ENCODE results near the gene SMARCD1. TPM values are rescaled to one million over a fixed set of nuclear protein-coding genes. Genes with fewer than 3 reads are reported as not detected.

SMARCD1 gene
- total and polyA plus RNA-seq, 4 donors: 4.6 to 24.4 (median 15.3) TPM

DNA sequence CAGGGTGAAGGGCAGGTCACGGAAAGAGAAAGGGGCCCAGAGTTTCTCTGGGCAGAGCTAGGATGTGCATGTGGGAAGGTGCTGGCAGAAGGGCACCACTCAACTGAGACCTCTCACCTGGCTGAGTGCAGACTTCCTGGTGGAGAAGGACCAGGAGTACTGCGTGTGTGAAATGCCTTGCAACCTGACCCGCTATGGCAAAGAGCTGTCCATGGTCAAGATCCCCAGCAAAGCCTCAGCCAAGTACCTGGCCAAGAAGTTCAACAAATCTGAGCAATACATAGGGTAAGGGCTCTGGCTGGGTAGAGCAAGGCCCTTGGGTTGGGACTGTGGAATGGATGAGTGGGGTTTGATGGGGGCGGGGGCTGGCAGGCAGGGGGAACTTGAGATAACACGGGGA lies 5.4 kb upstream of the SMARCD1 start:
- no peak overlapping the region for H3K27ac ChIP-seq (ENCODE audit: low read depth in 1 of 2, low read length in 2 of 2)
- H3K27me3 ChIP-seq (ENCODE audit: control insufficient read depth in 4 of 4, insufficient read depth in 4 of 4, low read length in 3 of 4): no peaks in the 10 kb centered on the region
- 93% methylated on average over 5 of the region's 5 CpGs for WGBS
- no peak overlapping the region for H3K9ac ChIP-seq (ENCODE audit: low read depth in 1 of 2, low read length in 2 of 2)
- DNase-seq (ENCODE audit: low spot score): no peak
- no peak overlapping the region for H3K4me3 ChIP-seq (ENCODE audit: low read depth in 1 of 3, low read length in 3 of 3)
- TF ChIP-seq RXRA (IDR thresholded peaks at IDR 0.05): no peak
- TF ChIP-seq, protein P1, sequence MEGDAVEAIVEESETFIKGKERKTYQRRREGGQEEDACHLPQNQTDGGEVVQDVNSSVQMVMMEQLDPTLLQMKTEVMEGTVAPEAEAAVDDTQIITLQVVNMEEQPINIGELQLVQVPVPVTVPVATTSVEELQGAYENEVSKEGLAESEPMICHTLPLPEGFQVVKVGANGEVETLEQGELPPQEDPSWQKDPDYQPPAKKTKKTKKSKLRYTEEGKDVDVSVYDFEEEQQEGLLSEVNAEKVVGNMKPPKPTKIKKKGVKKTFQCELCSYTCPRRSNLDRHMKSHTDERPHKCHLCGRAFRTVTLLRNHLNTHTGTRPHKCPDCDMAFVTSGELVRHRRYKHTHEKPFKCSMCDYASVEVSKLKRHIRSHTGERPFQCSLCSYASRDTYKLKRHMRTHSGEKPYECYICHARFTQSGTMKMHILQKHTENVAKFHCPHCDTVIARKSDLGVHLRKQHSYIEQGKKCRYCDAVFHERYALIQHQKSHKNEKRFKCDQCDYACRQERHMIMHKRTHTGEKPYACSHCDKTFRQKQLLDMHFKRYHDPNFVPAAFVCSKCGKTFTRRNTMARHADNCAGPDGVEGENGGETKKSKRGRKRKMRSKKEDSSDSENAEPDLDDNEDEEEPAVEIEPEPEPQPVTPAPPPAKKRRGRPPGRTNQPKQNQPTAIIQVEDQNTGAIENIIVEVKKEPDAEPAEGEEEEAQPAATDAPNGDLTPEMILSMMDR (IDR thresholded peaks at IDR 0.05; ENCODE audit: low read depth, low read length, missing input control): no peak
- no peak for TF ChIP-seq NR2F2 (IDR thresholded peaks at IDR 0.05)
- TF ChIP-seq GABPA (IDR thresholded peaks at IDR 0.05 in 1 of 2, conservative IDR thresholded peaks at IDR 0.05 in 1 of 2): no peak
- TF ChIP-seq, protein P2, sequence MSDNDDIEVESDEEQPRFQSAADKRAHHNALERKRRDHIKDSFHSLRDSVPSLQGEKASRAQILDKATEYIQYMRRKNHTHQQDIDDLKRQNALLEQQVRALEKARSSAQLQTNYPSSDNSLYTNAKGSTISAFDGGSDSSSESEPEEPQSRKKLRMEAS (IDR thresholded peaks at IDR 0.05): no peak
- no peak for TF ChIP-seq TAF1 (conservative IDR thresholded peaks at IDR 0.05)
- TF ChIP-seq, protein P3, sequence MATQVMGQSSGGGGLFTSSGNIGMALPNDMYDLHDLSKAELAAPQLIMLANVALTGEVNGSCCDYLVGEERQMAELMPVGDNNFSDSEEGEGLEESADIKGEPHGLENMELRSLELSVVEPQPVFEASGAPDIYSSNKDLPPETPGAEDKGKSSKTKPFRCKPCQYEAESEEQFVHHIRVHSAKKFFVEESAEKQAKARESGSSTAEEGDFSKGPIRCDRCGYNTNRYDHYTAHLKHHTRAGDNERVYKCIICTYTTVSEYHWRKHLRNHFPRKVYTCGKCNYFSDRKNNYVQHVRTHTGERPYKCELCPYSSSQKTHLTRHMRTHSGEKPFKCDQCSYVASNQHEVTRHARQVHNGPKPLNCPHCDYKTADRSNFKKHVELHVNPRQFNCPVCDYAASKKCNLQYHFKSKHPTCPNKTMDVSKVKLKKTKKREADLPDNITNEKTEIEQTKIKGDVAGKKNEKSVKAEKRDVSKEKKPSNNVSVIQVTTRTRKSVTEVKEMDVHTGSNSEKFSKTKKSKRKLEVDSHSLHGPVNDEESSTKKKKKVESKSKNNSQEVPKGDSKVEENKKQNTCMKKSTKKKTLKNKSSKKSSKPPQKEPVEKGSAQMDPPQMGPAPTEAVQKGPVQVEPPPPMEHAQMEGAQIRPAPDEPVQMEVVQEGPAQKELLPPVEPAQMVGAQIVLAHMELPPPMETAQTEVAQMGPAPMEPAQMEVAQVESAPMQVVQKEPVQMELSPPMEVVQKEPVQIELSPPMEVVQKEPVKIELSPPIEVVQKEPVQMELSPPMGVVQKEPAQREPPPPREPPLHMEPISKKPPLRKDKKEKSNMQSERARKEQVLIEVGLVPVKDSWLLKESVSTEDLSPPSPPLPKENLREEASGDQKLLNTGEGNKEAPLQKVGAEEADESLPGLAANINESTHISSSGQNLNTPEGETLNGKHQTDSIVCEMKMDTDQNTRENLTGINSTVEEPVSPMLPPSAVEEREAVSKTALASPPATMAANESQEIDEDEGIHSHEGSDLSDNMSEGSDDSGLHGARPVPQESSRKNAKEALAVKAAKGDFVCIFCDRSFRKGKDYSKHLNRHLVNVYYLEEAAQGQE (IDR thresholded peaks at IDR 0.05): no peak
- TF ChIP-seq, protein P4, sequence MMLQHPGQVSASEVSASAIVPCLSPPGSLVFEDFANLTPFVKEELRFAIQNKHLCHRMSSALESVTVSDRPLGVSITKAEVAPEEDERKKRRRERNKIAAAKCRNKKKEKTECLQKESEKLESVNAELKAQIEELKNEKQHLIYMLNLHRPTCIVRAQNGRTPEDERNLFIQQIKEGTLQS (IDR thresholded peaks at IDR 0.05): no peak
- TF ChIP-seq FOXA2 (IDR thresholded peaks at IDR 0.05): no peak
- TF ChIP-seq EGR1 (IDR thresholded peaks at IDR 0.05; ENCODE audit: low read depth in 2 of 2): no peak
- no peak for TF ChIP-seq HNF4A (conservative IDR thresholded peaks at IDR 0.05)
- TF ChIP-seq FOXA1 (IDR thresholded peaks at IDR 0.05): no peak
- TF ChIP-seq, protein P5, sequence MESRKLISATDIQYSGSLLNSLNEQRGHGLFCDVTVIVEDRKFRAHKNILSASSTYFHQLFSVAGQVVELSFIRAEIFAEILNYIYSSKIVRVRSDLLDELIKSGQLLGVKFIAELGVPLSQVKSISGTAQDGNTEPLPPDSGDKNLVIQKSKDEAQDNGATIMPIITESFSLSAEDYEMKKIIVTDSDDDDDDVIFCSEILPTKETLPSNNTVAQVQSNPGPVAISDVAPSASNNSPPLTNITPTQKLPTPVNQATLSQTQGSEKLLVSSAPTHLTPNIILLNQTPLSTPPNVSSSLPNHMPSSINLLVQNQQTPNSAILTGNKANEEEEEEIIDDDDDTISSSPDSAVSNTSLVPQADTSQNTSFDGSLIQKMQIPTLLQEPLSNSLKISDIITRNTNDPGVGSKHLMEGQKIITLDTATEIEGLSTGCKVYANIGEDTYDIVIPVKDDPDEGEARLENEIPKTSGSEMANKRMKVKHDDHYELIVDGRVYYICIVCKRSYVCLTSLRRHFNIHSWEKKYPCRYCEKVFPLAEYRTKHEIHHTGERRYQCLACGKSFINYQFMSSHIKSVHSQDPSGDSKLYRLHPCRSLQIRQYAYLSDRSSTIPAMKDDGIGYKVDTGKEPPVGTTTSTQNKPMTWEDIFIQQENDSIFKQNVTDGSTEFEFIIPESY (IDR thresholded peaks at IDR 0.05): no peak
- no peak for TF ChIP-seq RAD21 (IDR thresholded peaks at IDR 0.05)
- no peaks in the 10 kb centered on the region for H3K9me3 ChIP-seq (ENCODE audit: control insufficient read depth in 4 of 4, low read length in 3 of 4)
- H3K4me1 ChIP-seq (ENCODE audit: control insufficient read depth in 4 of 4, insufficient read depth in 4 of 4, low read length in 3 of 4): peaks cover 0 to 18% (median 12%) of the 10 kb centered on the region in 4 donors
- no peaks in the 10 kb centered on the region for H3K36me3 ChIP-seq (ENCODE audit: control insufficient read depth in 4 of 4, insufficient read depth in 3 of 4, low read depth in 1 of 4, low read length in 3 of 4)

DNA sequence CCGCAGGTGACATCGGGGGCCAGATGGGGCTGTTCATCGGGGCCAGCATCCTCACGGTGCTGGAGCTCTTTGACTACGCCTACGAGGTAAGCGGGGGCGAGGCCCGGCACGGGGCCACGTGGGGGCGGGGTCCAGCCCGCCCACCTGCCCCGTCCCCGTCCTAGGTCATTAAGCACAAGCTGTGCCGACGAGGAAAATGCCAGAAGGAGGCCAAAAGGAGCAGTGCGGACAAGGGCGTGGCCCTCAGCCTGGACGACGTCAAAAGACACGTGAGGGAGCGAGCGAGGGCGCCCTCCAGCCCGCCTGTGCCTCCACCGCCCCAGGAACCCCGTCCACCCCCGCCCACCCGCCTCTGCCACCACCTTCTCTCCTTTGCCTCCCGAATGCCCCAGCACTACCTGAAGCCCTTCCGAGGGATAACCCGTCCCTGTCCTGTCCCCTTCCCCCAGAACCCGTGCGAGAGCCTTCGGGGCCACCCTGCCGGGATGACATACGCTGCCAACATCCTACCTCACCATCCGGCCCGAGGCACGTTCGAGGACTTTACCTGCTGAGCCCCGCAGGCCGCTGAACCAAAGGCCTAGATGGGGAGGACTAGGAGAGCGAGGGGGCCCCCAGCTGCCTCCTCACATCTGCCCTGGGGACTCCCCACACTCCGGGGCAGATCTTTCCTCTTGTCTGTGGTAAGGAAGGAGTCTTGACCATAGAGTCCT lies 3.9 kb upstream of the SMARCD1 start:
- H3K27me3 ChIP-seq (ENCODE audit: control insufficient read depth in 4 of 4, insufficient read depth in 4 of 4, low read length in 3 of 4): no peaks in the 10 kb centered on the region
- H3K9ac ChIP-seq (ENCODE audit: low read depth in 1 of 2, low read length in 2 of 2): no peak overlapping the region
- TF ChIP-seq, protein P1 (IDR thresholded peaks at IDR 0.05; ENCODE audit: low read depth, low read length, missing input control): no peak
- no peak for TF ChIP-seq RXRA (IDR thresholded peaks at IDR 0.05)
- TF ChIP-seq RAD21 (IDR thresholded peaks at IDR 0.05): no peak
- no peak for TF ChIP-seq NR2F2 (IDR thresholded peaks at IDR 0.05)
- no peak for TF ChIP-seq JUND (IDR thresholded peaks at IDR 0.05)
- no peak for TF ChIP-seq EGR1 (IDR thresholded peaks at IDR 0.05; ENCODE audit: low read depth in 2 of 2)
- no peaks in the 10 kb centered on the region for H3K36me3 ChIP-seq (ENCODE audit: control insufficient read depth in 4 of 4, insufficient read depth in 3 of 4, low read depth in 1 of 4, low read length in 3 of 4)
- H3K9me3 ChIP-seq (ENCODE audit: control insufficient read depth in 4 of 4, low read length in 3 of 4): no peaks in the 10 kb centered on the region
- DNase-seq (ENCODE audit: low spot score): no peak
- H3K4me1 ChIP-seq (ENCODE audit: control insufficient read depth in 4 of 4, insufficient read depth in 4 of 4, low read length in 3 of 4): peaks cover 0 to 17% (median 9%) of the 10 kb centered on the region in 4 donors
- no peak overlapping the region for H3K27ac ChIP-seq (ENCODE audit: low read depth in 1 of 2, low read length in 2 of 2)
- H3K4me3 ChIP-seq (ENCODE audit: low read depth in 1 of 3, low read length in 3 of 3): no peak overlapping the region
- WGBS: 63% methylated on average over 46 of the region's 46 CpGs
